Measurements from ENCODE around the gene ST6GAL1.

ST6GAL1 gene

DNA sequence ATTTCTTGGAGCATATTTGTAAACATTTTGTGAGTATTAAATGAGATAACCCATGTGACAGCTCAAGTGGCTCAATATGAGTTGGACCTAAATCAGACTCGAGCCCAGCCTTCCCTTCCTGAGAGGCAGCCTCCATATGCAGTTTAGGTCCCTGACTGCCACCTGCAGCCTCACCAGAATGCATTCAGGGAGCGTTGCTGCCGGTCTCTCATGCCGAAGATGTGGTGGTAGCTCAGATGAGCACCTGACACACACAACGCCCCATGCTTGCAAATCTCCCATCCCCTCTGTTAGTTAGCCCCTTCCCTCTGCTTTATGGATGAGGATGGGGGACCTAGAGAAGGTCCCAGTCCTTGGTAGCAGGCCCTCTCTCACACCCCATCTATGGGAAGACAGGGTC lies 9.2 kb downstream of the ST6GAL1 start:
- H4K20me1 ChIP-seq (ENCODE audit: insufficient read depth, low read length): no peaks in the 10 kb centered on the region
- ATAC-seq (ENCODE audit: insufficient read depth, low read depth) (no peak), DNase-seq (no peak)
- no peak for TF ChIP-seq EZH2 (IDR thresholded peaks at IDR 0.05; ENCODE audit: borderline replicate concordance, low read depth, low read length, severe bottlenecking)
- TF ChIP-seq, protein P1, sequence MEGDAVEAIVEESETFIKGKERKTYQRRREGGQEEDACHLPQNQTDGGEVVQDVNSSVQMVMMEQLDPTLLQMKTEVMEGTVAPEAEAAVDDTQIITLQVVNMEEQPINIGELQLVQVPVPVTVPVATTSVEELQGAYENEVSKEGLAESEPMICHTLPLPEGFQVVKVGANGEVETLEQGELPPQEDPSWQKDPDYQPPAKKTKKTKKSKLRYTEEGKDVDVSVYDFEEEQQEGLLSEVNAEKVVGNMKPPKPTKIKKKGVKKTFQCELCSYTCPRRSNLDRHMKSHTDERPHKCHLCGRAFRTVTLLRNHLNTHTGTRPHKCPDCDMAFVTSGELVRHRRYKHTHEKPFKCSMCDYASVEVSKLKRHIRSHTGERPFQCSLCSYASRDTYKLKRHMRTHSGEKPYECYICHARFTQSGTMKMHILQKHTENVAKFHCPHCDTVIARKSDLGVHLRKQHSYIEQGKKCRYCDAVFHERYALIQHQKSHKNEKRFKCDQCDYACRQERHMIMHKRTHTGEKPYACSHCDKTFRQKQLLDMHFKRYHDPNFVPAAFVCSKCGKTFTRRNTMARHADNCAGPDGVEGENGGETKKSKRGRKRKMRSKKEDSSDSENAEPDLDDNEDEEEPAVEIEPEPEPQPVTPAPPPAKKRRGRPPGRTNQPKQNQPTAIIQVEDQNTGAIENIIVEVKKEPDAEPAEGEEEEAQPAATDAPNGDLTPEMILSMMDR (IDR thresholded peaks at IDR 0.05; ENCODE audit: borderline replicate concordance, extremely low read depth, low read length, poor library complexity, severe bottlenecking): no peak
- no peaks in the 10 kb centered on the region for H3K9me3 ChIP-seq (ENCODE audit: insufficient read depth, low read length, severe bottlenecking)
- H3K4me1 ChIP-seq (ENCODE audit: insufficient read depth, low read length): no peaks in the 10 kb centered on the region
- no peaks in the 10 kb centered on the region for H3K79me2 ChIP-seq (ENCODE audit: insufficient read depth, low read length)
- no peaks in the 10 kb centered on the region for H3K36me3 ChIP-seq (ENCODE audit: insufficient read depth, low read length)
- no peak overlapping the region for H3K27ac ChIP-seq (ENCODE audit: low read length)
- no peak overlapping the region for H3K4me2 ChIP-seq (ENCODE audit: insufficient read depth, low read length)
- no peak overlapping the region for H3K4me3 ChIP-seq (ENCODE audit: low read depth in 1 of 2, low read length in 2 of 2)
- no peak overlapping the region for H2AFZ ChIP-seq (ENCODE audit: low read depth, low read length)
- no peak overlapping the region for H3K9ac ChIP-seq (ENCODE audit: low read depth, low read length)
- peaks cover 8% of the 10 kb centered on the region for H3K27me3 ChIP-seq (ENCODE audit: insufficient read depth, low read length, poor library complexity)

DNA sequence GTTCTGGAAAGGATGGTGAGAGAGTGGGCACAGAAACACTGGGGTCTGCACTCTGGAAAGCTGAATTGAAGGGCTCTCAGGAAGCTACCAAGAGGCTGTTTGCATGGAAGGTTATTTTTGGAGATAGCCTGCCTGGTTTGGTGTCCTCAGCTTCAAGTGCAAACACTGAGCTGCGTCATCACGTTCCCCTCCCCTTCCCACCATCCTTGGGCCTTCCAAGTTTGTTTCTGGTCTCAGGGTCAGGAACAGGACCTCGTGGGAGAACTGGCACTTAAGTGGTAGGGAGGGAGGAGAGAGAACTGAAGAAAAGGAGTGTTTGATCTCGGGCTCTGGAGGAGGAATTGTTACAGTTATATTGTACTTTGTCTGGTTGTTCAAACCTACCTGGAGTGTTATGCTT lies 10.6 kb downstream of the ST6GAL1 start:
- no peaks in the 10 kb centered on the region for H4K20me1 ChIP-seq (ENCODE audit: insufficient read depth, low read length)
- no peak overlapping the region for H2AFZ ChIP-seq (ENCODE audit: low read depth, low read length)
- ATAC-seq (ENCODE audit: insufficient read depth, low read depth): no peak
- H3K27ac ChIP-seq (ENCODE audit: low read length): no peak overlapping the region
- H3K4me2 ChIP-seq (ENCODE audit: insufficient read depth, low read length): no peak overlapping the region
- no peak overlapping the region for H3K4me3 ChIP-seq (ENCODE audit: low read depth in 1 of 2, low read length in 2 of 2)
- H3K27me3 ChIP-seq (ENCODE audit: insufficient read depth, low read length, poor library complexity): peaks cover 8% of the 10 kb centered on the region
- no peak for TF ChIP-seq EZH2 (IDR thresholded peaks at IDR 0.05; ENCODE audit: borderline replicate concordance, low read depth, low read length, severe bottlenecking)
- TF ChIP-seq, protein P1 (IDR thresholded peaks at IDR 0.05; ENCODE audit: borderline replicate concordance, extremely low read depth, low read length, poor library complexity, severe bottlenecking): no peak
- no peak for DNase-seq
- H3K79me2 ChIP-seq (ENCODE audit: insufficient read depth, low read length): no peaks in the 10 kb centered on the region
- no peaks in the 10 kb centered on the region for H3K36me3 ChIP-seq (ENCODE audit: insufficient read depth, low read length)
- no peak overlapping the region for H3K9ac ChIP-seq (ENCODE audit: low read depth, low read length)
- no peaks in the 10 kb centered on the region for H3K9me3 ChIP-seq (ENCODE audit: insufficient read depth, low read length, severe bottlenecking)
- no peaks in the 10 kb centered on the region for H3K4me1 ChIP-seq (ENCODE audit: insufficient read depth, low read length)

DNA sequence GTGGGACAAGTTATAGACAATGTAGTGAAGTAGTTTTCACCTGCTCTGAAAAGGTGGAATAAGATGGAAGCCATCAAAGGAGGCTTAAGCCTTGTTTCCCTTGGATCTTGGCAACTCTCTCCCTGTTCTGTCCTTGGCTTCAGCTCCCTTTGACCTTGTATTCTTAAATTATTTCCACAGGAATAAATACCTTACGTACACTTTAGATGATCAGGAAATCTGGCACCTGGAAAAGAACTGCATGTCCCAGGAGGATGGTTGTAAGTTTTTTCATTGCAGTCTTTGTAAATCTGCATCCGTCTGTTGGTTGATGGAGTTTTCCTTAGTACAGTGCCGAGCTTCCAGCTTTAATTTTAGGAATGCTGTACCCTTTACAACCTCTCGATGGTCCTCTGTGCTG lies 11.8 kb downstream of the ST6GAL1 start:
- Histone ChIP-seq H2AFZ (ENCODE audit: low read depth, low read length) (no peak overlapping the region), H3K9me3 (ENCODE audit: insufficient read depth, low read length, severe bottlenecking) (no peaks in the 10 kb centered on the region), H3K9ac (ENCODE audit: low read depth, low read length) (no peak overlapping the region), H3K27ac (ENCODE audit: low read length) (no peak overlapping the region), H3K79me2 (ENCODE audit: insufficient read depth, low read length) (no peaks in the 10 kb centered on the region), H3K36me3 (ENCODE audit: insufficient read depth, low read length) (no peaks in the 10 kb centered on the region), H3K4me2 (ENCODE audit: insufficient read depth, low read length) (no peak overlapping the region), H3K4me3 (ENCODE audit: low read depth in 1 of 2, low read length in 2 of 2) (no peak overlapping the region), H4K20me1 (ENCODE audit: insufficient read depth, low read length) (no peaks in the 10 kb centered on the region), H3K4me1 (ENCODE audit: insufficient read depth, low read length) (no peaks in the 10 kb centered on the region), H3K27me3 (ENCODE audit: insufficient read depth, low read length, poor library complexity) (peaks cover 8% of the 10 kb centered on the region)
- TF ChIP-seq, protein P1 (IDR thresholded peaks at IDR 0.05; ENCODE audit: borderline replicate concordance, extremely low read depth, low read length, poor library complexity, severe bottlenecking): no peak
- no peak for TF ChIP-seq EZH2 (IDR thresholded peaks at IDR 0.05; ENCODE audit: borderline replicate concordance, low read depth, low read length, severe bottlenecking)
- DNase-seq (no peak), ATAC-seq (ENCODE audit: insufficient read depth, low read depth) (no peak)

Measured in DND-41 (cell line).